Measurements from ENCODE around the gene JDP2. TPM values are rescaled to one million over a fixed set of nuclear protein-coding genes. Genes with fewer than 3 reads are reported as not detected.

The JDP2 gene
- total RNA-seq, 1 donor from 2014 or later: 1.8 TPM

DNA sequence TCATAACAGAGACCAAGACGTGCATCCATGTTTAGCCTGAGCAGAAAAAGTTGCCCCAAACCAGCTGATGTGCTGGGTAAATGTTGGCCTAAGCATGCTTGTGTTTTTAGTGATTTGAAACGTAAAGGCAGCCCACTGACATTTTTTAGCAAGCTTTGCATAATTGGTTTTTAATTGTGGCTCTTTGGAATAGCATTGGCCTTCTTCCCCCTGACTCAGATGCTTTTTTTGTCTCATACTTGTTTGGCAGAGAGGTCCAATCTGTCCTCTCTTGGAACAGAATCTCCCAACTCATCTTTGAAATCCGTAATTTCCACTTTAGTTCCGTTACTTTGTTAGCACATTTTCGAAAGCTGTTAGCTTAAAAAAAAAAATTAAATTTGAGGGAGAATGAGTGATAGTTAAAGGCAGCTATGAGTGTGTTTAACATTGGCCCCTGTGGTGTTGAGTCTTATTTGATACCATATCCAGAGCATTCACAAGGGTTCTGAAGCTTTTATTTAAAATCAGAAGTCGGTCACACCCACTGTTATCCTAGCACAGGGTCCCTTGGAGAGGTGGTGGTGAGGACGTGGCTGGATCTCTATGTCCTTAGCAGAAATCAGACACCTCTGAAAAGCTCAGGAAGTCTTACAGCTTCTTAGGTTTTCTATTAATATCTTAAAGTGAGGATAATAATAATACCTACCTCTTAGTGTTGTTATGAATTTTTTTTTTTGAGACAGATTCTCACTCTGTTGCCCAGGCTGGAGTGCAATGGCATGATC, 15.6 kb downstream of the JDP2 start:
- H3K9me3 Mint-ChIP-seq: no peaks in the 10 kb centered on the region
- H3K36me3 Mint-ChIP-seq (ENCODE audit: low read depth): peaks cover 2% of the 10 kb centered on the region
- no peak for DNase-seq (ENCODE audit: low spot score)
- H3K4me1 Mint-ChIP-seq (ENCODE audit: low read depth): peaks cover 9% of the 10 kb centered on the region
- intact Hi-C loops (cut with micrococcal nuclease): no loop called here
- H3K27me3 Mint-ChIP-seq (ENCODE audit: insufficient read depth): peaks cover 4% of the 10 kb centered on the region
- no peak overlapping the region for H3K4me3 Mint-ChIP-seq
- no peak overlapping the region for H3K27ac Mint-ChIP-seq

DNA sequence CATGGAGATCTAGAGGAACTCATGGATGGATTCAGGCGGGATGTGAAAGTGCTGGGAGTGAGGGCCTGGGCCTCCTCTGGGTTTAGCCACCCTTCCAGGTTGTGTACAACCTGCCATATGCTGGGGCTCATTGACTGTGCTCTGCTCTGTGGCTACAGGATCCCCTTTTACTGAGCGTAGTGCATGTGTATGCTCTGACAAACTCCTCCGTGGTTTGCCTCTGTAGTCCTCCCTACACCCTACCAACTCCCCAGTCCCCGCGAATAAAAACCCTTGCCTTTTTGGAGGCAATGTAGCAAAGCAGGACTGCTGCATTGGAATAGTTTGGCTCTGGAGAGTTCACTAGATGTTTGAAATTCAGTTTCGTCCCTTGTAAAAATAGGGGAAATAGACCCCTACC, 17.4 kb downstream of the JDP2 start:
- H3K4me1 Mint-ChIP-seq (ENCODE audit: low read depth): peaks cover 9% of the 10 kb centered on the region
- H3K9me3 Mint-ChIP-seq: no peaks in the 10 kb centered on the region
- no peak for DNase-seq (ENCODE audit: low spot score)
- H3K27ac Mint-ChIP-seq: no peak overlapping the region
- H3K4me3 Mint-ChIP-seq: no peak overlapping the region
- peaks cover 2% of the 10 kb centered on the region for H3K36me3 Mint-ChIP-seq (ENCODE audit: low read depth)
- H3K27me3 Mint-ChIP-seq (ENCODE audit: insufficient read depth): peaks cover 2% of the 10 kb centered on the region
- intact Hi-C loops (cut with micrococcal nuclease): no loop called here

DNA sequence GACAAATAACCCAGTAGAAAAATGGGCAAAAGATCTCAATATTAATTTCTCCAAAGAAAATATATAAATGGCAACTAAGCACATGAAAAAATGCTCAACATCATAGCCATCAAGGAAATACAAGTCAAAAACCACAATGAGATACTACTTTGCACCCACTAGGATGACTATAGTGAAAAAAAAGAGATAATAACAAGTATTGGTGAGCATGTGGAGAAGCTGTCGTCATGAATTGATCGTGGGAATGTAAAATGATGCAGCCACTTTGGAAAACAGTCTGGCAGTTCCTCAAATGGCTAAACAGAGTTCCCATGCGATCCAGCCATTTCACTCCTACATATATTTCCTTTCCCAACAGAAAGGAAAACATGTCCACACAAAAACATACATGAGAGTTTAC, 18.1 kb downstream of the JDP2 start:
- H3K36me3 Mint-ChIP-seq (ENCODE audit: low read depth): peaks cover 2% of the 10 kb centered on the region
- peaks cover 9% of the 10 kb centered on the region for H3K4me1 Mint-ChIP-seq (ENCODE audit: low read depth)

DNA sequence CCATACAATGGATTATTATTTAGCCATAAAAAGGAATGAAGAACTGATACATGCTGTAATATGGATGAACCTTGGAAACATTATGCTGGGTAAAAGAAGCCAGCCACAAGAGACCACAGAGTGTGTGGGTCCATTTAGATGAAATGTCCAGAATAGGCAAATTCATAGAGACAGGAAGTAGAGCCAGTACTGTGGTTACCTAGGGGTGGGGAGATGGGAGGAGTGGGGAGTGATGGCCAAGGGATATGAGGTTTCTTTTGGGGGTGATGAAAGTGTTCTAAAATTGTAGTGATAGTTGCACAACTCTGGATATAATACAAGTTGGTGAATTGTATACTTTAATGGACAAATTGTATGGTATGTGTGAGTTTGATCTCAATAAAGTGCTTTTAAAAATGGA, 18.6 kb downstream of the JDP2 start:
- DNase-seq (ENCODE audit: low spot score): no peak
- intact Hi-C loops (cut with micrococcal nuclease): no loop called here
- Mint-ChIP-seq H3K4me3 (no peak overlapping the region), H3K36me3 (ENCODE audit: low read depth) (peaks cover 2% of the 10 kb centered on the region), H3K4me1 (ENCODE audit: low read depth) (peaks cover 9% of the 10 kb centered on the region), H3K9me3 (no peaks in the 10 kb centered on the region), H3K27ac (no peak overlapping the region), H3K27me3 (ENCODE audit: insufficient read depth) (peaks cover 2% of the 10 kb centered on the region)

More for the DNA sequence above, 18.1 kb downstream of the JDP2 start:
- H3K27me3 Mint-ChIP-seq (ENCODE audit: insufficient read depth): peaks cover 2% of the 10 kb centered on the region
- H3K4me3 Mint-ChIP-seq: no peak overlapping the region
- no peak for DNase-seq (ENCODE audit: low spot score)
- no peaks in the 10 kb centered on the region for H3K9me3 Mint-ChIP-seq
- H3K27ac Mint-ChIP-seq: no peak overlapping the region
- intact Hi-C loops (cut with micrococcal nuclease): no loop called here

DNA sequence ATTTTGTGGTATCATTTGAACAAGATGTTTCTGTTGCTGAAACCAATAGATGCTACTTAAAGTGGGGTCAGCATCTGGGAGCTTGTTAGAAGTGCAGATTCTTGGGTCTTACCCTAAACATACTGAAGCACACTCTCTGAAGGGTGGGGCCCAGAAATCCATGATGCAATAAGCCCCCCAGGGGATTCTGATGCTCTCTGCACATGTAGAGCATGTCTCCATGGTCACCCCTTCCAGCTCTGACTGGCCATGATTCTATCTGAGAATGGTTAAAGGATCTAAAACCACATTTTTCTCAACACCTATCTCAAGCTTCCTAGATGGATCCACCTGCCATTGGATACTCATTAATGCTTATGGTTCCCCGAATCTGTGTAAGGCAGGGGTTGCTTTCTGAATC, 20.4 kb downstream of the JDP2 start:
- no peak overlapping the region for H3K4me3 Mint-ChIP-seq
- peaks cover 9% of the 10 kb centered on the region for H3K4me1 Mint-ChIP-seq (ENCODE audit: low read depth)
- intact Hi-C loops (cut with micrococcal nuclease): no loop called here
- DNase-seq (ENCODE audit: low spot score): no peak
- no peaks in the 10 kb centered on the region for H3K27me3 Mint-ChIP-seq (ENCODE audit: insufficient read depth)
- no peaks in the 10 kb centered on the region for H3K9me3 Mint-ChIP-seq
- no peak overlapping the region for H3K27ac Mint-ChIP-seq
- H3K36me3 Mint-ChIP-seq (ENCODE audit: low read depth): peaks cover 2% of the 10 kb centered on the region

DNA sequence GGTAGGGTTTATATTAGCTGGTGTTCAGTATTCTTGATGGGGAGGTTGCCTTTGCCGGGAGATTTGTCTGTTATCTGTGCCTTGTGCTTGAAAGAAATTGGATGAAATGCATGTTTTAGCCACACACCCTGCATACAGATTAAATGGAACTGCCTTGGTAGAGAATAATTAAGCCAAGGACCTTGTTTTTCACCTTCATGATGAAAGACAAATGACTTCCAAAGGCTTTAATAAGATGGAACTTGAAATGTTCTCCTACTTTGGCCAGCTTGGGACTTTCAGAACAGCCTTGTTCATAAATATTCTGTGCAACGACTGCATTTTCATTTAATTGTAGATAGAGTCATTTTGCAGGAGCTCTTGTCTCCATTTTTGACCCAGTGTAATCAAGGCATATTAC, 21.2 kb downstream of the JDP2 start:
- peaks cover 15% of the 10 kb centered on the region for H3K4me1 Mint-ChIP-seq (ENCODE audit: low read depth)
- intact Hi-C loops (cut with micrococcal nuclease): no loop called here
- H3K27ac Mint-ChIP-seq: no peak overlapping the region
- no peaks in the 10 kb centered on the region for H3K27me3 Mint-ChIP-seq (ENCODE audit: insufficient read depth)
- no peaks in the 10 kb centered on the region for H3K36me3 Mint-ChIP-seq (ENCODE audit: low read depth)
- no peaks in the 10 kb centered on the region for H3K9me3 Mint-ChIP-seq
- H3K4me3 Mint-ChIP-seq: no peak overlapping the region
- DNase-seq (ENCODE audit: low spot score): no peak

DNA sequence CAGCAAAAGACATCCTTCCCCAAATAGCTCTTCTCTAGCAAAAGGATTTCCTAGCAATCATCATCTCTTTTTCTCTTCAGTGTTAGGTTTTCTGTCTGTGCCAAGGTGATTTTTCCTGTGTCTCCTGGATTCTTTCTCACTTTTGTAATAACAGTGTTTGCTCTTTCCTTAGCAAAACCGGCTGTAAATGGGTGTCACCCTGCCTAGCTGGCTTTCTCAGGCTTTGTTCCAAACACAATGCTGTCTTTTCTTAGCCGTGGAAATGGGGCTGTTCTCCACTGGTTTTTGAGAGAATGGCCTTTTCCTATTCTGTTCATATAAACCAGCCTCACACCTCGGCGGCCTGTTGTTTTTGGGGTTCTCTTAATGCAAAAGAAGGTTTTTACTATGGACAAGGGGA, 21.9 kb downstream of the JDP2 start:
- no peak overlapping the region for H3K4me3 Mint-ChIP-seq
- intact Hi-C loops (cut with micrococcal nuclease): no loop called here
- no peak for DNase-seq (ENCODE audit: low spot score)
- H3K36me3 Mint-ChIP-seq (ENCODE audit: low read depth): no peaks in the 10 kb centered on the region
- no peaks in the 10 kb centered on the region for H3K9me3 Mint-ChIP-seq
- H3K27me3 Mint-ChIP-seq (ENCODE audit: insufficient read depth): no peaks in the 10 kb centered on the region
- H3K4me1 Mint-ChIP-seq (ENCODE audit: low read depth): peaks cover 15% of the 10 kb centered on the region
- H3K27ac Mint-ChIP-seq: no peak overlapping the region

DNA sequence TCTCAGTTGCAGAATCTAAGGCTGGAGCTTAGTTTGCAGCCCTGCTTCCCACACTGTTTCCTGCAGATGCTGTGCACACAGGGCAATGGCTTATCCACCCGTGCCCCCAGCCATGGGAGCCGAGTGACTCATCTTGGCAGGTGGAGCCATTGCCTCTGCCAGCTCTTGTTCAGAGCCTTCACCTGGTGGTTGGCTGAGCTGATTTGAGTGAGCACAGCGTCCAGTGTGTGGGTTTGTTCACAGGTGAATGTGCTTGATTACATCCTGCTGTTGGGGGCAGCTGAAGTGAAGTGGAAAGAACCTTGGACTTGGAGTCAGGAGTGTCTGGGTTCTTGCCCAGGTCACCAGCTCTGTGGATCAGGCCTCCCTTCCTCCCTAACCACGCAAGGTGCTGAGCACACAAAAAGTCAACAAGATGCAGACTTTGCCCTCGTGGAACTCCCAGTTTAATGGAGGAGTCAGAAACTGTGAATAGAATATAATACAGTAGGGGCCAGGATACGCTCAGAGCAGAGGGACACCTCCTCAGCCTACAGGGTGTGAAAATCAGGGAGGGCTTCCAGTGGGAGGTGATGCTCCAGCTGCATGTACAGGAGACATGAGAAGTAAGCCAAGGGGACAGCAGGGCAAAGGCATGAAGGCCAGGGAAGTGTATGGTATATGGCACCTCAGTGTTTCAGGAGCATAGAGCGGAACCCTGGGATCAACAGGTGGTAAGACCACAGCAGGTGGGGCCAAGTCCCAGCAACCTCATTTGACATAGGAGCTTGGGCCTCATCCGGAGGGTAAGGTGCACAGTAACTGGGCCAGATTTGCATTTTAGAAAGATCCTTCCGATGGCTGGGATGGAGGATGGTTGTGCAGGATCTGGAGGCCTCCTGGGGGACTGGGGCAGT, 22.8 kb downstream of the JDP2 start:
- no peak for DNase-seq (ENCODE audit: low spot score)
- no peaks in the 10 kb centered on the region for H3K36me3 Mint-ChIP-seq (ENCODE audit: low read depth)
- intact Hi-C loops (cut with micrococcal nuclease): no loop called here
- no peaks in the 10 kb centered on the region for H3K27me3 Mint-ChIP-seq (ENCODE audit: insufficient read depth)
- H3K4me1 Mint-ChIP-seq (ENCODE audit: low read depth): peaks cover 15% of the 10 kb centered on the region
- H3K27ac Mint-ChIP-seq: no peak overlapping the region
- no peak overlapping the region for H3K4me3 Mint-ChIP-seq
- no peaks in the 10 kb centered on the region for H3K9me3 Mint-ChIP-seq

DNA sequence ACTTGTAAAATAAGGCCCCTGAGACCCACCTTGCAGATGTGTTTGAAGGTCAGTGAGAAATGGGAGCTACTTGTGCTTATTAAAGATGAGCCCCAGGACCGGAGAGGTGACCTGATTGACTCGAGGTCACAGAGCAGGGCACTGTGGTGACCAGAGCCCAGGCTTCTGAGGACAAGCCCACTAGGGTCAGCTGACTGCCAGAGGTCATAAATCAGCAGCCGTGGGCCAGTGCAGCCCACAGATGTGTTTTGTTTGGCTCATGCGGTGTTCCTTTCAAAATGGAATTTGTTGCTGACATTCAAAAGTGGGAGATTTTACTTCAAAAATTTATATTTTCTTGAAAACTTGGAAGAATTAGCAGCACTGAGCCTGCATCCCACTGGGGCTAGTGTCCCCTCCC, 24.5 kb downstream of the JDP2 start:
- DNase-seq (ENCODE audit: low spot score): no peak
- Mint-ChIP-seq H3K27ac (no peak overlapping the region), H3K27me3 (ENCODE audit: insufficient read depth) (no peaks in the 10 kb centered on the region), H3K4me3 (no peak overlapping the region), H3K4me1 (ENCODE audit: low read depth) (peaks cover 6% of the 10 kb centered on the region), H3K36me3 (ENCODE audit: low read depth) (no peaks in the 10 kb centered on the region), H3K9me3 (no peaks in the 10 kb centered on the region)
- intact Hi-C loops (cut with micrococcal nuclease): no loop called here

DNA sequence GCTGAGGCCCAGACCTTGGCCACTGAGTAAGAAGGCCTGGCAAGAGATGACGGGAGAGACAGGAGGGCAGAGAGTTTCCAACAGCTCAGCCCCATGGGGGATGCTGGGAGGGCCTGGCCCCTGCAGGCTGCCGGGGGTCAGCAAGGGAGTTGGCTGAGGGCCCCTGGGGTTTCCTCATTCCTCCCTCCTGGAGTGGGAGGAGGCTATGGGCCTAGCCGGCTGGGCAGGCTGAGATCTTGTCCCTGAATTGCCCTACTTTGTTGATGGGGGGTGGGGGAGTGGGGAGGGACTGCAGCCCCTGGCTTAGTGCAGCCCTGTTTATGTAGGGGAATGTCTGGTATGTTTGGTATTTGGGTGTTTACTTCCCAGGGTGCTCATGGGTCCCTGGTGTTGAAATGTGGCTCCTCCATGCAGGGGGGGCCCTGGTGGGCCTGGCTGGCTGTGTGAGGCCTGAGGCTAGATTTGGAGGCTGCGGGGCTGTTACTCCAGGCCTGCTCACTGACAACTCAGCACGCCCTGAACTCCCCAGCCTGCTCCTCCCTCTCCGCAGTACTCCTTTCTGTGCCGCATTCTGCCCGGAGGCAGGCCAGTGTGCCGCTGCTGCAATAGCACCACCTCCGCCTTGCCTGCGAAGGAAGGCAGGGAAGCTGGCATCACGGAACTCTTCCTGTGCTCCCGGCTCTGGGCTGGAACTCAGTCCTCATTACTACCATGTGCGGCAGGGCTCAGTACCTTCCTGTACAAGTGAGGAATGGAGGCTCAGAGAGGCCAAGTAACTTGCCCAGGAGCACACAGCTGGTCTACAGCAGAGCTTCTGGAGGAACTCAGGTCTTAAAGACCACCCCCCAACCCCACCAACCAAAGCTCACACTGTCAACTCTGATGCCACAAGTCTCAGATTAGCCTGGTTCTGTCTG, 25.3 kb downstream of the JDP2 start:
- intact Hi-C loops (cut with micrococcal nuclease): no loop called here
- Mint-ChIP-seq H3K4me1 (ENCODE audit: low read depth) (peaks cover 6% of the 10 kb centered on the region), H3K9me3 (no peaks in the 10 kb centered on the region), H3K27me3 (ENCODE audit: insufficient read depth) (no peaks in the 10 kb centered on the region), H3K36me3 (ENCODE audit: low read depth) (no peaks in the 10 kb centered on the region), H3K27ac (no peak overlapping the region), H3K4me3 (no peak overlapping the region)
- DNase-seq (ENCODE audit: low spot score): no peak

DNA sequence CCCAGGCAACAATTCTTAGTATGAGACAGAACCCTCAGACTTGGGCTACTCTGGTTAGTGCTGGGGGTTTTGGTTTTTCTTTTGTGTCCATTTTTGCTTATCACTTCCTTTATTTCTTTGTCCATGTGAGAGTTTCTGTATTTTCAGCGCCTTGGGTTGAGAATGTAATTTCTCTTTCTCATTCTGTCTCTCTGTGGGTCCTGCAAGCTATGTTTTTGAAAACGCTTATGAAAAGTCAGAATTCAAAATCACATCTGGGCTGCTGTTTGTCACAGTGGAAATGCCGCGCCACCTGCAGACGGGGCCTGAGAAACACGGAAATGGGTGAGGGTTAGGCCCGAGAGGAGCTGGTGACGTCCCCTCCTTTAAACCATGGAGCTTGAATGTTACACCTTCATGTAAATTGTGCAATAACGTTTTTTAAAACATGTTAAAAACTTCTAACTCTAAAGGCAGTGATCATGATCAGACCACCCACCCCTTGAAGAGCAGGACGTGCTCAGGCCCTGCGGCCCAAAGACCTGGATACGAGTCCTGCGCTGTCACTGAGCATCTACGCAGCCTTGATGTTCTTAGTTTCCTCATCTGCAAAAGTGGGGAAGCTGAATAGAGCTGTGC, 26.1 kb downstream of the JDP2 start:
- intact Hi-C loops (cut with micrococcal nuclease): loop anchor here (1.0 kb wide), 1 partner anchor 147 kb away; no protein-coding TSS in a partner anchor
- Mint-ChIP-seq H3K27ac (no peak overlapping the region), H3K27me3 (ENCODE audit: insufficient read depth) (no peaks in the 10 kb centered on the region), H3K4me3 (no peak overlapping the region), H3K9me3 (no peaks in the 10 kb centered on the region), H3K4me1 (ENCODE audit: low read depth) (peaks cover 14% of the 10 kb centered on the region), H3K36me3 (ENCODE audit: low read depth) (no peaks in the 10 kb centered on the region)
- no peak for DNase-seq (ENCODE audit: low spot score)

DNA sequence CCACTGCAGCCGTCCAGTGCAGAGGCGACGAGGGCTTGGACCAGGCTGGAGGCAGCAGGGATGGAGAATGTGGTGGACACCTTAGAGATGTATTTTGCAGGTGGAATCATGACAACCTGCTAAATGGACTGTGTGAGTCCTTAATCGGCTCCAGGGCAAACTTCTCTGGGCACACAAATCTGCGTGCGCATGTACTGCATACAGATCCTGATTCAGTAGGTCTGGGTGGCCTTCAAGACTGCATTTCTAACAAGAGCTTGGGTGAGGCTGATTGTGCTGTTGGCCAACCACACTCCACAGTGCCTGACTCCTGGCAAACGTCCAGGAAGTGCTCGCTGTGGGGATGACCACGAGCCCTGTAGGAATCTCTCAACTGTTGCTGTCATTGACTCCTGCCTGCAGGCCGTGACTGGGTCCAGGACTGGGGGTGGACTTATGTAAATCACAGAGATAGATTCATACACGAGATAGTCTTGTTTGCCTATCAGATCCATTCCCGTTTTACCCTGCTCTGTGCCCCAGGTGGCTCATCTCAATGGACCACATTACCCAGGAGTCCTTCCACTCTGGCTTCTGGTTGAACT, 27.2 kb downstream of the JDP2 start:
- H3K27ac Mint-ChIP-seq: no peak overlapping the region
- intact Hi-C loops (cut with micrococcal nuclease): loop anchor here (1.0 kb wide), 1 partner anchor 148 kb away; no protein-coding TSS in a partner anchor
- H3K4me1 Mint-ChIP-seq (ENCODE audit: low read depth): peaks cover 17% of the 10 kb centered on the region
- H3K27me3 Mint-ChIP-seq (ENCODE audit: insufficient read depth): no peaks in the 10 kb centered on the region
- no peaks in the 10 kb centered on the region for H3K36me3 Mint-ChIP-seq (ENCODE audit: low read depth)
- no peak overlapping the region for H3K4me3 Mint-ChIP-seq
- no peaks in the 10 kb centered on the region for H3K9me3 Mint-ChIP-seq
- no peak for DNase-seq (ENCODE audit: low spot score)
